GM15510 (cell line): ENCODE results near the gene TMEM11.

Experiments used
- POLR2A ChIP-seq: IDR thresholded peaks from 3 replicates; pipeline ENCODE4 v1.6.1; 2011; ENCODE audit warnings: borderline replicate concordance; ENCODE audit not compliant: insufficient read length; ENCODE audit errors: extremely low read depth

Gene TMEM11

DNA sequence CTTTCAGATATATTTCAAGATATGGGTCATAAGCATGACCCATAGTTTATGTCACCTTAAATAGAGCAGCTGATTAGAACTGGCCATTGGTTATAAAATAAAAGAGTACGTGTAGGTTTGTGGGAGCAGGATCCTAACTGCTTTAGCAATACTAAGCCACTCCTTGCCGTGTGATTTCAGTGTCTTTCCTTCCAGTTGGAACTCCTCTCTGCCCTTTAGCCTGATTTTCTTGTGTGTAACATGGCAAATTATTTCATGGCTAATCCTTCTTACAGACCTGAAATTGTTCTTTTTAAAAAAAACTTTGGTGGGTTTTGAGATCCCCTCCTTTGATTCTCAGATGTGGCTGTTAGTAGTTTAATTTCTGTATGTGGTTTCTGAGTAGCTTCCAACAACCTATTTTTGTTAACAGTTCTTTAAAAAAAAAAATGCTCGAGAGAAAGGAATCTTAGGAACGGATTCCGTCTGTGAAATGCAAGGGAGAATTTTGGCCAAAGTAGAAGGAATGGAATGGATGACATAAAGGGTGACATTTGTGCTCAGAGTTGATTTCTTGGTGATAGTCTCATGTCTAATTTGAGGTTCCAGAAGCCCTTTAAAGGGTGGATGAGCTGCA lies 47.3 kb downstream of the TMEM11 start:
- no peak for TF ChIP-seq POLR2A

GRCh38 chr17:21165922-21166594 lies 47.9 kb downstream of the TMEM11 start:
- no peak for TF ChIP-seq POLR2A

GRCh38 chr17:21164620-21165019 lies 49.3 kb downstream of the TMEM11 start:
- TF ChIP-seq POLR2A, result no peak

- TF ChIP-seq POLR2A, result no peak
Measured at GRCh38 chr17:21164216-21164615, 49.7 kb downstream of the TMEM11 start.

DNA sequence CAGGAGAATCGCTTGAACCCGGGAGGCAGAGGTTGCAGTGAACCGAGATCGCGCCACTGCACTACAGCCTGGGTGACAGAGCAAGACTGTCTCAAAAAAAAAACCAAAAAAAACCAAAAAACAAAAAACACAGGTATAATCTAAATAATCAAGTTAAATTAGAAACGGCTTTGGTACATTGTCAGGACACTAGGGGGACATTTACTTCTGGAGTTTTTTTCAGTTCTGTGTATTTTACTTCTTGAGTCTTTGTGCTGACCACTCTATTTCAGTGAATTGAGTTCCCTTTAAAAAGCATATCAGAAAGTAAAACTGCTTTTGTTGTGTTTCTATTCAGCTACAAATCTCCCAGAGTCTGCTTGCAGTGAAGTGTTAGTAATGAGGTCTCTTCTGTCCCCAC lies 50.9 kb downstream of the TMEM11 start:
- no peak for TF ChIP-seq POLR2A

GRCh38 chr17:21162394-21162775 lies 51.6 kb downstream of the TMEM11 start:
- TF ChIP-seq POLR2A, result no peak

DNA sequence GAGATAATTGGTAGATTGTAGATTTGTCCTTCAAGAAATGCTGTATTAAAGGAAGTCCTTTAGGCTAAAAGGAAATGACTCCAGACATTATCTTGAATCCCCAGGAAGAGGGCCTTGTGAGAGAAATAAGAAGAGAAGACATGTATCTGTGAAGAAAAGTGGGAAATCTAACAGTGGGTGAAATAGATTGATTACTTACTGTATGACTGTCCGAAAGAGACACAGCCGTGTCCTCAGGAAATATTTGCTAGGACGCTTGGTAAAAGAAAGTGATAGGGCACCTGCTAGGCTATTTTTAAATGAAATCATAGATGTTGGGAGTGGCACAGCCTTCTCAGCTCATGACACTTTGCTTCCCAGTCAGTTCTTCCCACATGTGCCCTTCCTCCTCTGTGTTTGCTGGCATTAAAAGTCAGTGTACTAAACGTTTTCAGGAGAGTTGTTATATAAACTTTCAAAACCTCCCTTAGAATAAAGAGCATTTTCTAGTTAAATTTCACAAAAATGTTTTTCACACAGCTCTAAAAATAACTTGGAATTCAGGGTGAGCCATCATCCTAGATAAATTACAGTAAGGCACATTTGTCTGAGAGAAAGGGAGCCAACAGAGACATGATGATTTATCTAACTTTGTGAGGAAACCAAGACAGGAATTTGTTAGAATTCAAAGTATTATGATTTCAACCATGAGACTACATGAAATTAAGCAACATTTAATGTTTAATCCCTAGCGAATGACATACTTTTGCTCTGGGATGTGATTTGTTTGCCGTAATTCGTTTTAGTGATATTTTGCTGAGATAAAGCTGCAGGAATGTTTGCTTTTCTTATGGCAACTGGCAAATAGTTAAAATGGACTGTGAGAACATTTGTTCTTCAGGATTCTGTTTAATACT lies 52.2 kb downstream of the TMEM11 start:
- no peak for TF ChIP-seq POLR2A

DNA sequence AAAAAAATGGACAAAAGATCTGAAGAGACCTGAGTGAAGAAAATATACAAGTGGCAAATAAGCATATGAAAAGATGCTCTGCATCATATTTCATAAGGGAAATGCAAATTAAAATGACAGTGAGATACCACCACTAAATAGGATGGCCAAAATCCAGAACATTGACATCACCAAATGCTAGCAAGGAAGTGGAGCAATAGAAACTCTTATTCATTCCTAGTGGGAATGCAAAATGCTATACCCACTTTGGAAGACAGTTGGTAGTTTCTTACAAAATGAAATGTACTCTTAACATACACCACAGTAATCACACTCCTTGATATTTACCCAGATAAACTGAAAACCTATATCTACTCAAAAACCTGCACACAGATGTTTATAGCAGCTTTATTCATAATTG lies 53.6 kb downstream of the TMEM11 start:
- TF ChIP-seq POLR2A, result no peak

GRCh38 chr17:21157586-21158370 lies 56.2 kb downstream of the TMEM11 start:
- TF ChIP-seq POLR2A, result no peak

DNA sequence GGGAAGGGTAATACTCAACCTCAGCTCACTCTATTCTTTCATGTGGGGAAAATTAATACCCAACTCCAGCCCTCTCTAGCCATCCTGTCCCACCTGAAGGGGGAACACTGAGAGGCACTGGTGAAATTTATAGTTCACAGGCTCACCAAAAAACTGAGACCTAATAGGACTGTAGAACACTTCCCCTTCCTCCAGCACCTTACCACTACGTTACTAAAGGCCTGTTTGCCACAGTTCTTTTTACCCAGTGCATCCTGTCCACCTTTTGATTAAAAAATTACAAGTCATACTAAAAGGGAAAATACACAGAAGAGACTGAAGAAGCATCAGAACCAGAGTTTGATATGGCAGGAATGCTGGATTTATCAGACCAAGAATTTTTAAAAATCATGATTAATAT lies 61.2 kb downstream of the TMEM11 start:
- TF ChIP-seq POLR2A, result no peak

DNA sequence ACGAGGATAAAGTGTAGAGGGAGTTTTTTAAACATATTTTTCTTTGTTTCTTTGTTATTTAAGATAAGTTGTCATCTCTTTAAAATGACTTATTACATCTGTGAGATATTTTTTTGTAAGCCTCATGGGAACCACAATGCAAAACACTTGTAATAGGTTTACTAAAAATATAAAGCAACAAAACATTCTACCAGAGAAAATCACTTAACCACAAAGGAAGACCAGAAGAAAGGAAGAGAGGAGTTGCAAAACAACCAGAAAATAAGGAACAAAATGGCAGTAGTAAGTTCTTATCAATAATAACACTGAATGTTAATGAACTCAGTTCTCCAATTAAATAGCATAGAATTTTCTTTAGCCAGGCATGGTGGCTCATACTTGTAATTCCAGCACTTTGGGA lies 64.3 kb downstream of the TMEM11 start:
- no peak for TF ChIP-seq POLR2A
